Measurements from ENCODE around the gene CNIH3.

CNIH3 gene

GRCh38 chr1:224640587-224640986 lies 24.5 kb downstream of the CNIH3 start:
- no peak overlapping the region for H3K27ac ChIP-seq (ENCODE audit: low read depth, low read length)
- H3K9ac ChIP-seq (ENCODE audit: low read length) = no peak overlapping the region
- no peaks in the 10 kb centered on the region for H3K27me3 ChIP-seq (ENCODE audit: low read length)
- no peak overlapping the region for H3K4me3 ChIP-seq (ENCODE audit: insufficient read depth, low read length, poor library complexity, severe bottlenecking)
- H3K9me2 ChIP-seq (replicated peaks; ENCODE audit: insufficient read depth, low read length) = no peaks in the 10 kb centered on the region
- H3K36me3 ChIP-seq (ENCODE audit: low read length) = no peaks in the 10 kb centered on the region
- no peaks in the 10 kb centered on the region for H3K79me2 ChIP-seq (ENCODE audit: insufficient read depth, low read length)
- no peak overlapping the region for H3K4me2 ChIP-seq (ENCODE audit: low read depth, low read length, poor library complexity, severe bottlenecking)
- H2AFZ ChIP-seq (ENCODE audit: low read depth, low read length, severe bottlenecking) = no peak overlapping the region
- H4K20me1 ChIP-seq (ENCODE audit: low read depth, low read length) = no peaks in the 10 kb centered on the region
- TF ChIP-seq, protein P1, sequence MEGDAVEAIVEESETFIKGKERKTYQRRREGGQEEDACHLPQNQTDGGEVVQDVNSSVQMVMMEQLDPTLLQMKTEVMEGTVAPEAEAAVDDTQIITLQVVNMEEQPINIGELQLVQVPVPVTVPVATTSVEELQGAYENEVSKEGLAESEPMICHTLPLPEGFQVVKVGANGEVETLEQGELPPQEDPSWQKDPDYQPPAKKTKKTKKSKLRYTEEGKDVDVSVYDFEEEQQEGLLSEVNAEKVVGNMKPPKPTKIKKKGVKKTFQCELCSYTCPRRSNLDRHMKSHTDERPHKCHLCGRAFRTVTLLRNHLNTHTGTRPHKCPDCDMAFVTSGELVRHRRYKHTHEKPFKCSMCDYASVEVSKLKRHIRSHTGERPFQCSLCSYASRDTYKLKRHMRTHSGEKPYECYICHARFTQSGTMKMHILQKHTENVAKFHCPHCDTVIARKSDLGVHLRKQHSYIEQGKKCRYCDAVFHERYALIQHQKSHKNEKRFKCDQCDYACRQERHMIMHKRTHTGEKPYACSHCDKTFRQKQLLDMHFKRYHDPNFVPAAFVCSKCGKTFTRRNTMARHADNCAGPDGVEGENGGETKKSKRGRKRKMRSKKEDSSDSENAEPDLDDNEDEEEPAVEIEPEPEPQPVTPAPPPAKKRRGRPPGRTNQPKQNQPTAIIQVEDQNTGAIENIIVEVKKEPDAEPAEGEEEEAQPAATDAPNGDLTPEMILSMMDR (IDR thresholded peaks at IDR 0.05; ENCODE audit: insufficient read depth, low read length, poor library complexity, severe bottlenecking) = no peak
- TF ChIP-seq EZH2phosphoT487 (conservative IDR thresholded peaks at IDR 0.05; ENCODE audit: low read length) = no peak
- H3F3A ChIP-seq (ENCODE audit: insufficient read depth) = no peaks in the 10 kb centered on the region
- H3K9me3 ChIP-seq (ENCODE audit: insufficient read depth, low read length) = no peaks in the 10 kb centered on the region

DNA sequence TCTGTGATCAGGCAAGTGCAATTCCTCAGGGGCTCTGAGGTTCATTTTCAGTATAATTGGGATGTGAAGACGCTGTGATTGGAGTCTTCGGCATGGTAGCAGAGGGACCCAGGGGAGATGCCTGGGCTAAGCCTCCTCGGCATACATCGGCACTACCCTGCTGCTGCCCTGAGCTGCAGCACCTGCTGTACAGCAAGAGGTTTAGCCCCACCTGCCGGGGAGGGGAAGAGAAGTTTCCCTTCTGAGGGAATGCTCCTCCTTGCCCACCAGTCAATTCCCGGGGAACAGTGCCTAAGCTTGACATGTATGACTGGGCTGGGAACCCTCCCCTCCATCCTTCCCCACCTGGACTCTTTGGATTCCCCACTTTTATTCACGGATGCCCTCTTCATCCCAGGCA lies 24.9 kb downstream of the CNIH3 start:
- no peak overlapping the region for H3K9ac ChIP-seq (ENCODE audit: low read length)
- no peaks in the 10 kb centered on the region for H3F3A ChIP-seq (ENCODE audit: insufficient read depth)
- TF ChIP-seq, protein P1 (IDR thresholded peaks at IDR 0.05; ENCODE audit: insufficient read depth, low read length, poor library complexity, severe bottlenecking) = no peak
- no peak for TF ChIP-seq EZH2phosphoT487 (conservative IDR thresholded peaks at IDR 0.05; ENCODE audit: low read length)
- H3K4me2 ChIP-seq (ENCODE audit: low read depth, low read length, poor library complexity, severe bottlenecking) = no peak overlapping the region
- H3K36me3 ChIP-seq (ENCODE audit: low read length) = no peaks in the 10 kb centered on the region
- no peaks in the 10 kb centered on the region for H3K9me2 ChIP-seq (replicated peaks; ENCODE audit: insufficient read depth, low read length)
- no peak overlapping the region for H3K27ac ChIP-seq (ENCODE audit: low read depth, low read length)
- H3K4me3 ChIP-seq (ENCODE audit: insufficient read depth, low read length, poor library complexity, severe bottlenecking) = no peak overlapping the region
- H3K79me2 ChIP-seq (ENCODE audit: insufficient read depth, low read length) = no peaks in the 10 kb centered on the region
- no peaks in the 10 kb centered on the region for H3K9me3 ChIP-seq (ENCODE audit: insufficient read depth, low read length)
- no peak overlapping the region for H2AFZ ChIP-seq (ENCODE audit: low read depth, low read length, severe bottlenecking)
- no peaks in the 10 kb centered on the region for H3K27me3 ChIP-seq (ENCODE audit: low read length)
- no peaks in the 10 kb centered on the region for H4K20me1 ChIP-seq (ENCODE audit: low read depth, low read length)

DNA sequence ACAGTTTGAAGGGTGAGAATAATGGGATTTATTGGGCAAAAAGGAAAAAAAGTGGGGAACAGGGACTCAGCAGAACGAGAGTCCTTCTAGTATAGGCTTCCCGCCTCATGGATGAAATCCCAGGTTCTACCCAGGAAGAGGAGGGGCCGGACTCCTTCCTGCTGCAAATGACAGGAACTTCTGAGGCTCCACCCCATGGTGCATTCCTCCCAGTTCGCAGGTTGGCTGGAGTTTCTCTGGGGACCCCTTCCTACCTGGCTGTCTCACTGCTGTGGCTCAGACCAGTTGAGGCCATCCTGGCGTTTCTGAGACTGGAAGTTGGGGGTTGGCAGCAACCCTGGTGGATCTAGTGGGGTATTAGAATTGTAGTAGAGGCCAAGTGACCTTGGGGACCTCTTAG lies 27.5 kb downstream of the CNIH3 start:
- Histone ChIP-seq H3K79me2 (ENCODE audit: insufficient read depth, low read length) (no peaks in the 10 kb centered on the region), H4K20me1 (ENCODE audit: low read depth, low read length) (no peaks in the 10 kb centered on the region), H3K36me3 (ENCODE audit: low read length) (no peaks in the 10 kb centered on the region), H3K4me3 (ENCODE audit: insufficient read depth, low read length, poor library complexity, severe bottlenecking) (no peak overlapping the region), H2AFZ (ENCODE audit: low read depth, low read length, severe bottlenecking) (no peak overlapping the region), H3K4me2 (ENCODE audit: low read depth, low read length, poor library complexity, severe bottlenecking) (no peak overlapping the region), H3F3A (ENCODE audit: insufficient read depth) (no peaks in the 10 kb centered on the region), H3K27me3 (ENCODE audit: low read length) (no peaks in the 10 kb centered on the region), H3K9me3 (ENCODE audit: insufficient read depth, low read length) (no peaks in the 10 kb centered on the region), H3K9me2 (replicated peaks; ENCODE audit: insufficient read depth, low read length) (no peaks in the 10 kb centered on the region), H3K9ac (ENCODE audit: low read length) (no peak overlapping the region), H3K27ac (ENCODE audit: low read depth, low read length) (no peak overlapping the region)
- TF ChIP-seq, protein P1 (IDR thresholded peaks at IDR 0.05; ENCODE audit: insufficient read depth, low read length, poor library complexity, severe bottlenecking) = no peak
- TF ChIP-seq EZH2phosphoT487 (conservative IDR thresholded peaks at IDR 0.05; ENCODE audit: low read length) = no peak
